ENCODE measurements around the gene MCHR1. TPM values are rescaled to one million over a fixed set of nuclear protein-coding genes. Genes with fewer than 3 reads are reported as not detected.

Gene MCHR1
- total RNA-seq, 3 donors from 2014 or later, result not detected

DNA sequence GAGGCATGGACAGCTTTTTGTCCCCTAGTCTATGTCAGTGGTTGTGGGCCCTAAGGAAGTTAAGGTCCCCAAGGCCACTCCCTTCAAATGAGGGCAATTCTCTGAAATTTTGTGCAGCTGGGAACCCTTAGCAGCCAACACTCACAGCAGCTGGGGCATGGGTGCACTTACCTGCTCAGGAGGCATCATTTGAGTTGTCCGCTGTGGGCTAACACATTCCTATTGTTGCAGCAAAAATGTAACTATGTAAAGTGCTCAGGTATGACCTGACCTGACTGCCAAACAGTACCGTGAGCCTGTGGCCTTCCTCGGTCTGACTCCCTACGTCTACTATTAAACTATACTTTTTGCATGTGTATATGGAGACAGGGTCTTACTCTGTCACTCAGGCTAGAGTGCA lies 37.0 kb upstream of the MCHR1 start:
- intact Hi-C loops (cut with DNase I; ENCODE audit: low total_unique reads), result loop anchor here (5.0 kb wide), 1 partner anchor 200 kb away; no protein-coding TSS in a partner anchor
- DNase-seq (ENCODE audit: low spot score in 2 of 2), result no peak
- Histone ChIP-seq H3K9me3 (no peaks in the 10 kb centered on the region), H3K36me3 (no peaks in the 10 kb centered on the region), H3K27ac (no peak overlapping the region), H3K4me3 (no peak overlapping the region), H3K4me1 (peaks cover 0 to 3% of the 10 kb centered on the region in 2 donors), H3K27me3 (no peaks in the 10 kb centered on the region)
- TF ChIP-seq POLR2A (IDR thresholded peaks at IDR 0.05) (no peak), CTCF (IDR thresholded peaks at IDR 0.05) (no peak)

DNA sequence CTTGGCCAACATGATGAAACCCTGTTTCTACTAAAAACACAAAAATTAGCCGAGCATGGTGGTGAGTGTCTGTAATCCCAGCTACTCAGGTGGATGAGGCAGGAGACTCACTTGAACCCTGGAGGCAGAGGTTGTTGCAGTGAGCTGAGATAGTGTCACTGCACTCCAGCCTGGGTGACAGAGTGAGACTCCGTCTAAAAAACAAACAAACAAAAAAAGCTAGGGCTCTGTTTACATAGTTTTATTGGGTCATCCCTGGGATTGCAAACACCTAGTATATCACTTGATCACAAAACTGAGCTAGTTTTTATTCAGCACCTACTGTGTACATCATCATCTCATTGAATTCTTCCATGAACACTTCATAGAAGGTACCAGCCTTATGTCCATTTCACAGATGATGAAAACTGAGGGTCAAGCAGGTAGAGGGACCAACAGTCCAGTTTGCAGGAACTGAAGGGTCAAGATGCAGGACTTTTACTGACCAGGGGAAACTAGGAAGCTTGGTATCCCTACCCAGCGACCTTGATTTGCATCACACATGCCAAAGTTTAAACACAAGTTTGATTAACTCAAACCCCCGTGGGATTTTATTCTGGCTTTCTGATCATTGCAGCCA lies 33.6 kb upstream of the MCHR1 start:
- intact Hi-C loops (cut with DNase I; ENCODE audit: low total_unique reads), result no loop called here

DNA sequence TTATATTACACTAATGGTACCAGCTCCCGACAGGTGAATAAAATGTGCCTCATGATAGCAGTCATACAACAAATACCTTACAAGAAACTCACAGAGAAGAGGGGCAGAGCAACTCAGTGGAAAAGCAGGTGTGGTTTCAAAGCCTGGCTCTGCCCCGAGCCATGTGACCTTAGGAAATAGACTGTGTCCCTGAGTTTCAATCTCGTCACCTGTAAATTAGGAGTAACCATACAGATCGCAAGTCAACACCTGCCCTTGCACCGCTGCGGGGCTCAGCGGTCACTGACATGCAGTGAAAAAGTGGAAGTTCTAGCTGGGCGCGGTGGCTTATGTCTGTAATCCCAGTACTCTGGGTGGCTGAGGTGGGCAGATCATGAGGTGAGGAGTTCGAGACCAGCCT lies 30.9 kb upstream of the MCHR1 start:
- TF ChIP-seq POLR2AphosphoS5 (IDR thresholded peaks at IDR 0.05) (no peak), CTCF (IDR thresholded peaks at IDR 0.05) (no peak), POLR2A (IDR thresholded peaks at IDR 0.05) (no peak)
- Histone ChIP-seq H3K36me3 (no peaks in the 10 kb centered on the region), H3K4me1 (peaks cover 0 to 13% of the 10 kb centered on the region in 2 donors), H3K4me3 (no peak overlapping the region), H3K27ac (no peak overlapping the region), H3K9me3 (no peaks in the 10 kb centered on the region), H3K27me3 (no peaks in the 10 kb centered on the region)
- DNase-seq (ENCODE audit: low spot score in 2 of 2), result no peak
- intact Hi-C loops (cut with DNase I; ENCODE audit: low total_unique reads), result no loop called here

More for the DNA sequence above, 33.6 kb upstream of the MCHR1 start:
- no peaks in the 10 kb centered on the region for H3K9me3 ChIP-seq
- H3K27me3 ChIP-seq, result no peaks in the 10 kb centered on the region
- no peak for DNase-seq (ENCODE audit: low spot score in 2 of 2)
- no peak overlapping the region for H3K4me3 ChIP-seq
- no peaks in the 10 kb centered on the region for H3K36me3 ChIP-seq
- H3K27ac ChIP-seq, result peak overlapping the region in 1 of 2 donors; percentile 9
- TF ChIP-seq POLR2A (IDR thresholded peaks at IDR 0.05) (no peak), CTCF (IDR thresholded peaks at IDR 0.05) (no peak), POLR2AphosphoS5 (IDR thresholded peaks at IDR 0.05) (no peak)
- H3K4me1 ChIP-seq, result no peaks in the 10 kb centered on the region

- no peak for DNase-seq (ENCODE audit: low spot score in 2 of 2)
- Histone ChIP-seq H3K9me3 (no peaks in the 10 kb centered on the region), H3K36me3 (no peaks in the 10 kb centered on the region), H3K27me3 (no peaks in the 10 kb centered on the region), H3K4me3 (peak overlapping the region in 2 of 3 donors; percentile 73 to 85), H3K4me1 (peaks cover 2 to 13% of the 10 kb centered on the region in 2 donors), H3K27ac (peak overlapping the region; percentile 99 to 100)
- intact Hi-C loops (cut with DNase I; ENCODE audit: low total_unique reads), result no loop called here
- no peak for TF ChIP-seq POLR2A (IDR thresholded peaks at IDR 0.05)
- TF ChIP-seq POLR2AphosphoS5 (IDR thresholded peaks at IDR 0.05), result no peak
- no peak for TF ChIP-seq CTCF (IDR thresholded peaks at IDR 0.05)
Measured at GRCh38 chr22:40651057-40651456, 28.2 kb upstream of the MCHR1 start.

DNA sequence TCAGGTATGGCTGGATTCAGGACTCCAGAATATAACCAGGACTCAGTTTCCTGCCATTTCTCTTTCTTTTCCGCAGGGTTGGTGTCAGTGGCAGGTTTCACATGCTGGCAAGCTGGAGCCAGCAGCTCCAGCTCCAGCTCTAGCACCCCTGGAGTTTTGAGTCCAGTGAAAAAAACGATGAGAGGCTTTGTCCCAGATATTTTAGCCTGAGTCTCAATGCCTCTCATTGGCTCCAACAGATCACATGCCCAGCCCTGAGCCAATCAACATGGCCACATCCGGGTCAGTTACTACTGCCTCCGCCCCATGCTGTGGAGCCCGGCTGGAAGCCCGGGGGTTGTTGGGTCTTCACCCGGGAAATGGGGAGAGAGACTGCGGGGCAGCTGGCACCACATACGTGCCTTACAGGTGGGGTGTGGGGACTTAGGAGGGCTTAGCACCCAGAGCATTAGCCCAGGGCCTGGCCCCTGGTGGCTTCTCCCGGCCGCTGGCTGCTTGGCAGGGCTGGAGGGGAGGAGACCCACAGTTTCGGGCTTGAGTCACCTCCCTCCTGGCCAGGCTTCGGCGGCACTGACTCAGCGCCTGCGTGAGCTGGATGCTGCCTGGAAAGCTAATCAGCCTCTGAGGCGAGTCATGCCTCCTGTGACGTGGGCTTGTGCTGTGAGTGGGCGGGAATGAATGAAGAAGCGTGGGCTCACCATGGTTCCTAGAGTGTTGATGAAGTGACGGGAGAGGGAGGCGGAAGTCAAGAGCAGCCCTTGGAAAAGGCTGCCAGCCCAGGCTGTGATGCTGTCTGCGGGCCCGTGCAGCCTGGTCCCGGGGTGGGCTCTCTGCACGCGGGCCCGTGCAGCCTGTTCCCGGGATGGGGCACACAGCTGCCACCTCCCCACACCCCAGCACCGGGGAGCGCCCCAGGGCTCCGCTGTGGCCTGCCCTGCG lies 27.5 kb upstream of the MCHR1 start:
- intact Hi-C loops (cut with DNase I; ENCODE audit: low total_unique reads), result no loop called here
- peaks cover 2 to 13% of the 10 kb centered on the region in 2 donors for H3K4me1 ChIP-seq
- peak overlapping the region; percentile 99 to 100 for H3K27ac ChIP-seq
- peak; percentile 90 to 96 for DNase-seq (ENCODE audit: low spot score in 2 of 2)
- TF ChIP-seq POLR2A (IDR thresholded peaks at IDR 0.05) (peak; percentile 57), CTCF (IDR thresholded peaks at IDR 0.05) (peak in 1 of 3 donors; percentile 29), POLR2AphosphoS5 (IDR thresholded peaks at IDR 0.05) (peak; percentile 81 to 88 (median 88))
- H3K4me3 ChIP-seq, result peak overlapping the region; percentile 60 to 85 (median 73)
- H3K36me3 ChIP-seq, result no peaks in the 10 kb centered on the region
- no peaks in the 10 kb centered on the region for H3K27me3 ChIP-seq
- no peaks in the 10 kb centered on the region for H3K9me3 ChIP-seq
